ENCODE results near the gene SH3BGRL3. TPM values are rescaled to one million over a fixed set of nuclear protein-coding genes. Genes with fewer than 3 reads are reported as not detected.

The SH3BGRL3 gene
- total RNA-seq, 1 donor from 2014 or later, result 140 TPM

GRCh38 chr1:26287033-26287711 is 7.3 kb downstream of the SH3BGRL3 start:
- TF ChIP-seq, protein P1, sequence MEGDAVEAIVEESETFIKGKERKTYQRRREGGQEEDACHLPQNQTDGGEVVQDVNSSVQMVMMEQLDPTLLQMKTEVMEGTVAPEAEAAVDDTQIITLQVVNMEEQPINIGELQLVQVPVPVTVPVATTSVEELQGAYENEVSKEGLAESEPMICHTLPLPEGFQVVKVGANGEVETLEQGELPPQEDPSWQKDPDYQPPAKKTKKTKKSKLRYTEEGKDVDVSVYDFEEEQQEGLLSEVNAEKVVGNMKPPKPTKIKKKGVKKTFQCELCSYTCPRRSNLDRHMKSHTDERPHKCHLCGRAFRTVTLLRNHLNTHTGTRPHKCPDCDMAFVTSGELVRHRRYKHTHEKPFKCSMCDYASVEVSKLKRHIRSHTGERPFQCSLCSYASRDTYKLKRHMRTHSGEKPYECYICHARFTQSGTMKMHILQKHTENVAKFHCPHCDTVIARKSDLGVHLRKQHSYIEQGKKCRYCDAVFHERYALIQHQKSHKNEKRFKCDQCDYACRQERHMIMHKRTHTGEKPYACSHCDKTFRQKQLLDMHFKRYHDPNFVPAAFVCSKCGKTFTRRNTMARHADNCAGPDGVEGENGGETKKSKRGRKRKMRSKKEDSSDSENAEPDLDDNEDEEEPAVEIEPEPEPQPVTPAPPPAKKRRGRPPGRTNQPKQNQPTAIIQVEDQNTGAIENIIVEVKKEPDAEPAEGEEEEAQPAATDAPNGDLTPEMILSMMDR (IDR thresholded peaks at IDR 0.05), result no peak
- H3K4me3 Mint-ChIP-seq (ENCODE audit: unreplicated experiment), result no peak overlapping the region
- DNase-seq (ENCODE audit: extremely low spot score, unreplicated experiment), result no peak
- H3K27ac Mint-ChIP-seq (ENCODE audit: unreplicated experiment), result peak overlapping the region; percentile 15
- H3K9me3 Mint-ChIP-seq (ENCODE audit: unreplicated experiment), result no peaks in the 10 kb centered on the region
- H3K27me3 Mint-ChIP-seq (ENCODE audit: unreplicated experiment), result no peaks in the 10 kb centered on the region
- peaks cover 1% of the 10 kb centered on the region for H3K36me3 Mint-ChIP-seq (ENCODE audit: unreplicated experiment)
- H3K4me1 Mint-ChIP-seq (ENCODE audit: unreplicated experiment), result peaks cover 31% of the 10 kb centered on the region

- Mint-ChIP-seq H3K4me3 (ENCODE audit: unreplicated experiment) (no peak overlapping the region), H3K4me1 (ENCODE audit: unreplicated experiment) (peaks cover 26% of the 10 kb centered on the region), H3K27ac (ENCODE audit: unreplicated experiment) (no peak overlapping the region), H3K27me3 (ENCODE audit: unreplicated experiment) (no peaks in the 10 kb centered on the region), H3K36me3 (ENCODE audit: unreplicated experiment) (peaks cover 1% of the 10 kb centered on the region), H3K9me3 (ENCODE audit: unreplicated experiment) (no peaks in the 10 kb centered on the region)
- TF ChIP-seq, protein P1 (IDR thresholded peaks at IDR 0.05), result no peak
- DNase-seq (ENCODE audit: extremely low spot score, unreplicated experiment), result no peak
Observed at GRCh38 chr1:26287811-26288210, 7.9 kb downstream of the SH3BGRL3 start.

GRCh38 chr1:26288311-26288941 is 8.5 kb downstream of the SH3BGRL3 start:
- Mint-ChIP-seq H3K36me3 (ENCODE audit: unreplicated experiment) (peaks cover 1% of the 10 kb centered on the region), H3K4me3 (ENCODE audit: unreplicated experiment) (no peak overlapping the region), H3K27ac (ENCODE audit: unreplicated experiment) (no peak overlapping the region), H3K27me3 (ENCODE audit: unreplicated experiment) (no peaks in the 10 kb centered on the region), H3K4me1 (ENCODE audit: unreplicated experiment) (peaks cover 22% of the 10 kb centered on the region), H3K9me3 (ENCODE audit: unreplicated experiment) (no peaks in the 10 kb centered on the region)
- DNase-seq (ENCODE audit: extremely low spot score, unreplicated experiment), result no peak
- TF ChIP-seq, protein P1 (IDR thresholded peaks at IDR 0.05), result no peak

DNA sequence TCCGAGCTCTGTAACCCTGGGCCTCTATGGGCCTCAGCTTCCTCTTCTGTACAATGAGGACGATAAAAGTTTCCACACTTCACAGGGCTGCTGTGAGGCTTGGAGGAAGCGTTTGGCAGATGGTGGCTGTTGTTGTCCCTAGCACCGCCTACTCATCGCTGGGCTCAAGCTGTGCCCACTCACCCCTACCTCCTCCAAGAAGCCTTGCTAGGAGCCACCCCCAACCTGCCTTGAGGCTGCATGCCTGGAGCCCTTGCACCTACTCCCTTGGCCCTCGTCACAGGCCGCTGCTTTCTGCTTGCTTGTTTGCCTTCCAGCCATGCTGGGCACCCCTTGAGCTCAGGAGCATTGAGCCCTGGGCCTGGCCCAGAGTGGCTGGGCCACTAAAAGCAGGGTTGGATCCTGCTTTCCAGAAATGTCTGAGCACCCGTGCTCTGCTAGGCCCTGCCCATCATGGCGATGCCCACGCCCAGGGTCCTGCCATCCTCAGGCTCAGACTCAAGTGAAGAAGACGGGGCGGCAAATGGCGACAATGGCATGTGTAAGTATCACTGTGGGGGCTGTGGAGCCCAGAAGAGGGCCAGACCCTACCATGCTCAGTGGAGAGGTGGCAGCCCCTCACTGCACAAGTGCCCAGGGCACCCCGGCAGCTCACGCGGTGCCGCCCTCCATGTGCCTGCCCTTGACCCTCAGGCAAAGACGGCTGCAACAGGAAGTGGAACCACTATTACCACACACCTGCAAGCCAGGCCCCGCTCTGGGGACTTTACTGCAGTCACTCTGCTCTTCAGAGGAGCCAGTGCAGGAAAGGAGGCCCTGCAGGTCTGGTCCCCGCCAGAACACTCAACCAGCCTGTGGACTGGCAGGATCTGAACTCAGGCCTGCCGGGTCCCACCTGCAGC is 9.5 kb downstream of the SH3BGRL3 start:
- TF ChIP-seq, protein P1 (IDR thresholded peaks at IDR 0.05), result no peak
- H3K27me3 Mint-ChIP-seq (ENCODE audit: unreplicated experiment), result no peaks in the 10 kb centered on the region
- H3K36me3 Mint-ChIP-seq (ENCODE audit: unreplicated experiment), result peaks cover 1% of the 10 kb centered on the region
- H3K4me1 Mint-ChIP-seq (ENCODE audit: unreplicated experiment), result peaks cover 17% of the 10 kb centered on the region
- no peak for DNase-seq (ENCODE audit: extremely low spot score, unreplicated experiment)
- H3K9me3 Mint-ChIP-seq (ENCODE audit: unreplicated experiment), result no peaks in the 10 kb centered on the region
- no peak overlapping the region for H3K27ac Mint-ChIP-seq (ENCODE audit: unreplicated experiment)
- no peak overlapping the region for H3K4me3 Mint-ChIP-seq (ENCODE audit: unreplicated experiment)

All from osteocyte (in vitro differentiated cells).